Progenitor cell of endocrine pancreas (in vitro differentiated cells): ENCODE results near the gene JHY. TPM values are rescaled to one million over a fixed set of nuclear protein-coding genes. Genes with fewer than 3 reads are reported as not detected.
A peak's percentile ranks its signal among the peaks of the same experiment; 100 is the strongest.

Experiments
- DNase-seq: peaks from one replicate; pipeline ENCODE4 v3.0.0; 2021; ENCODE audit warnings: low spot score; ENCODE audit not compliant: unreplicated experiment
- H3K27ac Mint-ChIP-seq: 2 replicates; pipeline ENCODE4 v1.8.0; 2021; ENCODE audit warnings: mild to moderate bottlenecking, moderate library complexity, mixed read lengths
- H3K27me3 Mint-ChIP-seq: 2 replicates; pipeline ENCODE4 v1.8.0; 2021; ENCODE audit warnings: mixed read lengths
- H3K36me3 Mint-ChIP-seq: 2 replicates; pipeline ENCODE4 v1.8.0; 2022; ENCODE audit warnings: mixed read lengths; ENCODE audit not compliant: insufficient read depth
- H3K4me1 Mint-ChIP-seq: 2 replicates; pipeline ENCODE4 v1.8.0; 2021; ENCODE audit warnings: low read depth, mixed read lengths
- H3K4me3 Mint-ChIP-seq: 2 replicates; pipeline ENCODE4 v1.8.0; 2021; ENCODE audit warnings: low read depth, mild to moderate bottlenecking, moderate library complexity, mixed read lengths
- H3K9me3 Mint-ChIP-seq: 2 replicates; pipeline ENCODE4 v1.8.0; 2021; ENCODE audit warnings: low read depth, mixed read lengths
- CTCF ChIP-seq: fragments of 200-600 bp; sonication (generic); IDR thresholded peaks from one replicate; pipeline ENCODE4 v1.5.0; 2021; ENCODE audit warnings: antibody characterized with exemption, mild to moderate bottlenecking; ENCODE audit not compliant: unreplicated experiment
- total RNA-seq: library from RNA; stranded (reverse); gene quantifications from 2 replicates; pipeline ENCODE4 v1.2.1, GENCODE V29; 2021

The JHY gene
- total RNA-seq, 1 donor from 2014 or later, result 3.5 TPM

GRCh38 chr11:122898799-122899198 is 16.2 kb downstream of the JHY start:
- Mint-ChIP-seq H3K9me3 (no peaks in the 10 kb centered on the region), H3K27ac (no peak overlapping the region), H3K27me3 (no peaks in the 10 kb centered on the region), H3K36me3 (no peaks in the 10 kb centered on the region), H3K4me1 (peaks cover 19% of the 10 kb centered on the region), H3K4me3 (no peak overlapping the region)
- no peak for DNase-seq
- no peak for TF ChIP-seq CTCF

GRCh38 chr11:122900587-122901202 is 18.1 kb downstream of the JHY start:
- no peak for TF ChIP-seq CTCF
- no peak overlapping the region for H3K4me3 Mint-ChIP-seq
- H3K9me3 Mint-ChIP-seq, result no peaks in the 10 kb centered on the region
- peaks cover 19% of the 10 kb centered on the region for H3K4me1 Mint-ChIP-seq
- no peak overlapping the region for H3K27ac Mint-ChIP-seq
- DNase-seq, result no peak
- no peaks in the 10 kb centered on the region for H3K36me3 Mint-ChIP-seq
- H3K27me3 Mint-ChIP-seq, result no peaks in the 10 kb centered on the region

- DNase-seq, result no peak
- Mint-ChIP-seq H3K9me3 (no peaks in the 10 kb centered on the region), H3K36me3 (no peaks in the 10 kb centered on the region), H3K27ac (no peak overlapping the region), H3K4me3 (no peak overlapping the region), H3K27me3 (no peaks in the 10 kb centered on the region), H3K4me1 (peaks cover 19% of the 10 kb centered on the region)
- no peak for TF ChIP-seq CTCF
Observed at GRCh38 chr11:122902951-122903350, 20.4 kb downstream of the JHY start.

GRCh38 chr11:122910775-122911174 is 28.2 kb downstream of the JHY start:
- Mint-ChIP-seq H3K36me3 (no peaks in the 10 kb centered on the region), H3K27ac (no peak overlapping the region), H3K4me3 (no peak overlapping the region), H3K27me3 (peaks cover 2% of the 10 kb centered on the region), H3K4me1 (peaks cover 2% of the 10 kb centered on the region), H3K9me3 (no peaks in the 10 kb centered on the region)
- peak; percentile 43 for TF ChIP-seq CTCF
- no peak for DNase-seq

- H3K27me3 Mint-ChIP-seq, result peaks cover 23% of the 10 kb centered on the region
- no peaks in the 10 kb centered on the region for H3K36me3 Mint-ChIP-seq
- H3K9me3 Mint-ChIP-seq, result no peaks in the 10 kb centered on the region
Observed at GRCh38 chr11:122917311-122917710, 34.8 kb downstream of the JHY start.

More at GRCh38 chr11:122917311-122917710, 34.8 kb downstream of the JHY start:
- Mint-ChIP-seq H3K4me1 (peaks cover 15% of the 10 kb centered on the region), H3K4me3 (no peak overlapping the region), H3K27ac (no peak overlapping the region)
- DNase-seq, result no peak
- no peak for TF ChIP-seq CTCF
